SJCRH30 (cell line): ENCODE results near the gene SLC12A4. TPM values are rescaled to one million over a fixed set of nuclear protein-coding genes. Genes with fewer than 3 reads are reported as not detected.

Source experiments
- DNase-seq, 2 experiments: peaks; one replicate each; pipeline ENCODE4 v3.0.0-alpha.2; 2015 to 2020
- H3K27ac ChIP-seq: fragments of 250-450 bp; sonication (Bioruptor Pico); 2 replicates; pipeline ENCODE4 v1.5.1; 2020; ENCODE audit warnings: mild to moderate bottlenecking, moderate library complexity
- H3K27me3 ChIP-seq: fragments of 250-450 bp; sonication (Bioruptor Pico); 2 replicates; pipeline ENCODE4 v1.5.1; 2020; ENCODE audit warnings: mild to moderate bottlenecking, moderate library complexity
- H3K36me3 ChIP-seq: fragments of 250-450 bp; sonication (Bioruptor Pico); 2 replicates; pipeline ENCODE4 v1.5.1; 2020; ENCODE audit warnings: mild to moderate bottlenecking, moderate library complexity
- H3K4me1 ChIP-seq: fragments of 250-450 bp; sonication (Bioruptor Pico); 2 replicates; pipeline ENCODE4 v1.5.1; 2020; ENCODE audit warnings: mild to moderate bottlenecking, moderate library complexity
- H3K4me3 ChIP-seq: fragments of 250-450 bp; sonication (Bioruptor Pico); 2 replicates; pipeline ENCODE4 v1.5.1; 2020; ENCODE audit warnings: mild to moderate bottlenecking, moderate library complexity
- H3K9me3 ChIP-seq: fragments of 250-450 bp; sonication (Bioruptor Pico); replicated peaks from 2 replicates; pipeline ENCODE4 v1.5.1; 2020; ENCODE audit warnings: mild to moderate bottlenecking, moderate library complexity
- total RNA-seq: library from RNA; depleted of rRNA; stranded (reverse); fragments of >200 nt; shearing (Covaris generic); gene quantifications from 2 replicates; pipeline ENCODE4 v1.2.3, GENCODE V29; 2014

Gene SLC12A4
- total RNA-seq, 1 experiment from 2014 or later = 15.1 TPM

- peaks cover 2% of the 10 kb centered on the region for H3K36me3 ChIP-seq
- no peaks in the 10 kb centered on the region for H3K4me1 ChIP-seq
These were observed 8.7 kb downstream of the SLC12A4 start for GRCh38 chr16:67959536-67960329.

GRCh38 chr16:67957622-67958021 lies 10.8 kb downstream of the SLC12A4 start:
- Histone ChIP-seq H3K36me3 (peaks cover 2% of the 10 kb centered on the region), H3K27ac (no peak overlapping the region), H3K27me3 (no peaks in the 10 kb centered on the region), H3K4me3 (no peak overlapping the region), H3K9me3 (no peaks in the 10 kb centered on the region), H3K4me1 (no peaks in the 10 kb centered on the region)
- no peak for DNase-seq

More at GRCh38 chr16:67959536-67960329, 8.7 kb downstream of the SLC12A4 start:
- H3K4me3 ChIP-seq = no peak overlapping the region
- H3K27ac ChIP-seq = no peak overlapping the region
- H3K9me3 ChIP-seq = no peaks in the 10 kb centered on the region
- no peaks in the 10 kb centered on the region for H3K27me3 ChIP-seq
- DNase-seq = no peak

- no peaks in the 10 kb centered on the region for H3K36me3 ChIP-seq
- no peaks in the 10 kb centered on the region for H3K9me3 ChIP-seq
- no peak for DNase-seq
- no peak overlapping the region for H3K4me3 ChIP-seq
- no peak overlapping the region for H3K27ac ChIP-seq
- H3K4me1 ChIP-seq = no peaks in the 10 kb centered on the region
- H3K27me3 ChIP-seq = no peaks in the 10 kb centered on the region
These were observed 13.8 kb downstream of the SLC12A4 start for GRCh38 chr16:67954421-67955196.

- Histone ChIP-seq H3K9me3 (no peaks in the 10 kb centered on the region), H3K36me3 (no peaks in the 10 kb centered on the region), H3K4me3 (no peak overlapping the region), H3K27me3 (no peaks in the 10 kb centered on the region), H3K27ac (no peak overlapping the region), H3K4me1 (no peaks in the 10 kb centered on the region)
- DNase-seq = no peak
These were observed 14.6 kb downstream of the SLC12A4 start for GRCh38 chr16:67953641-67954375.

GRCh38 chr16:67951485-67951884 lies 17.0 kb downstream of the SLC12A4 start:
- no peak overlapping the region for H3K4me3 ChIP-seq
- H3K27me3 ChIP-seq = no peaks in the 10 kb centered on the region
- peaks cover 3% of the 10 kb centered on the region; the same call in 1 of the 2 replicates for H3K36me3 ChIP-seq
- H3K4me1 ChIP-seq = no peaks in the 10 kb centered on the region
- no peak overlapping the region for H3K27ac ChIP-seq
- no peaks in the 10 kb centered on the region for H3K9me3 ChIP-seq
- DNase-seq = no peak

- Histone ChIP-seq H3K4me3 (no peak overlapping the region), H3K36me3 (peaks cover 3% of the 10 kb centered on the region; the same call in 1 of the 2 replicates)
- no peak for DNase-seq
These were observed 18.0 kb downstream of the SLC12A4 start for GRCh38 chr16:67950335-67950843.

GRCh38 chr16:67949645-67950044 lies 18.8 kb downstream of the SLC12A4 start:
- H3K4me3 ChIP-seq = no peak overlapping the region
- H3K4me1 ChIP-seq = no peaks in the 10 kb centered on the region
- no peaks in the 10 kb centered on the region for H3K27me3 ChIP-seq
- H3K36me3 ChIP-seq = peaks cover 6% of the 10 kb centered on the region; the same call in 1 of the 2 replicates
- H3K27ac ChIP-seq = no peak overlapping the region
- DNase-seq = no peak
- H3K9me3 ChIP-seq = no peaks in the 10 kb centered on the region

More at GRCh38 chr16:67950335-67950843, 18.0 kb downstream of the SLC12A4 start:
- Histone ChIP-seq H3K4me1 (no peaks in the 10 kb centered on the region), H3K27ac (no peak overlapping the region), H3K9me3 (no peaks in the 10 kb centered on the region), H3K27me3 (no peaks in the 10 kb centered on the region)

GRCh38 chr16:67948015-67948414 lies 20.4 kb downstream of the SLC12A4 start:
- H3K9me3 ChIP-seq = no peaks in the 10 kb centered on the region
- no peak for DNase-seq
- no peak overlapping the region for H3K27ac ChIP-seq
- H3K27me3 ChIP-seq = no peaks in the 10 kb centered on the region
- H3K4me3 ChIP-seq = no peak overlapping the region
- H3K4me1 ChIP-seq = no peaks in the 10 kb centered on the region
- H3K36me3 ChIP-seq = peaks cover 6% of the 10 kb centered on the region; the same call in 1 of the 2 replicates

- Histone ChIP-seq H3K27ac (no peak overlapping the region), H3K36me3 (peaks cover 6% of the 10 kb centered on the region; the same call in 1 of the 2 replicates), H3K27me3 (no peaks in the 10 kb centered on the region), H3K4me3 (no peak overlapping the region), H3K4me1 (no peaks in the 10 kb centered on the region), H3K9me3 (no peaks in the 10 kb centered on the region)
- DNase-seq = no peak
These were observed 21.4 kb downstream of the SLC12A4 start for GRCh38 chr16:67946966-67947558.

GRCh38 chr16:67946128-67946569 lies 22.3 kb downstream of the SLC12A4 start:
- Histone ChIP-seq H3K4me3 (no peak overlapping the region), H3K27me3 (no peaks in the 10 kb centered on the region), H3K36me3 (peaks cover 6% of the 10 kb centered on the region; the same call in 1 of the 2 replicates), H3K4me1 (no peaks in the 10 kb centered on the region), H3K27ac (no peak overlapping the region), H3K9me3 (no peaks in the 10 kb centered on the region)
- DNase-seq = no peak

GRCh38 chr16:67945392-67945933 lies 23.0 kb downstream of the SLC12A4 start:
- Histone ChIP-seq H3K36me3 (peaks cover 6% of the 10 kb centered on the region; the same call in 1 of the 2 replicates), H3K27ac (no peak overlapping the region), H3K27me3 (no peaks in the 10 kb centered on the region), H3K9me3 (no peaks in the 10 kb centered on the region), H3K4me1 (no peaks in the 10 kb centered on the region), H3K4me3 (no peak overlapping the region)
- no peak for DNase-seq

GRCh38 chr16:67944690-67945391 lies 23.6 kb downstream of the SLC12A4 start:
- no peak for DNase-seq
- Histone ChIP-seq H3K27me3 (no peaks in the 10 kb centered on the region), H3K27ac (no peak overlapping the region), H3K9me3 (no peaks in the 10 kb centered on the region), H3K4me1 (no peaks in the 10 kb centered on the region), H3K4me3 (no peak overlapping the region), H3K36me3 (peaks cover 6% of the 10 kb centered on the region; the same call in 1 of the 2 replicates)
